A673 (cell line): ENCODE results near the gene DGUOK.

ENCODE experiments used
- CTCF ChIP-seq: fragments of 300-800, 200-600 bp; sonication (generic); conservative IDR thresholded peaks from 2 replicates; pipeline ENCODE4 v1.5.1; 2017; ENCODE audit warnings: low read depth, mild to moderate bottlenecking, antibody characterized with exemption, low read length, moderate library complexity, mixed read lengths
- EZH2 ChIP-seq: fragments of 200-600 bp; sonication (generic); IDR thresholded peaks from 2 replicates; pipeline ENCODE4 v1.6.1; 2017; ENCODE audit warnings: borderline replicate concordance, low read depth, mild to moderate bottlenecking, mixed read lengths, antibody characterized with exemption, low read length; ENCODE audit not compliant: poor library complexity, severe bottlenecking

DNA sequence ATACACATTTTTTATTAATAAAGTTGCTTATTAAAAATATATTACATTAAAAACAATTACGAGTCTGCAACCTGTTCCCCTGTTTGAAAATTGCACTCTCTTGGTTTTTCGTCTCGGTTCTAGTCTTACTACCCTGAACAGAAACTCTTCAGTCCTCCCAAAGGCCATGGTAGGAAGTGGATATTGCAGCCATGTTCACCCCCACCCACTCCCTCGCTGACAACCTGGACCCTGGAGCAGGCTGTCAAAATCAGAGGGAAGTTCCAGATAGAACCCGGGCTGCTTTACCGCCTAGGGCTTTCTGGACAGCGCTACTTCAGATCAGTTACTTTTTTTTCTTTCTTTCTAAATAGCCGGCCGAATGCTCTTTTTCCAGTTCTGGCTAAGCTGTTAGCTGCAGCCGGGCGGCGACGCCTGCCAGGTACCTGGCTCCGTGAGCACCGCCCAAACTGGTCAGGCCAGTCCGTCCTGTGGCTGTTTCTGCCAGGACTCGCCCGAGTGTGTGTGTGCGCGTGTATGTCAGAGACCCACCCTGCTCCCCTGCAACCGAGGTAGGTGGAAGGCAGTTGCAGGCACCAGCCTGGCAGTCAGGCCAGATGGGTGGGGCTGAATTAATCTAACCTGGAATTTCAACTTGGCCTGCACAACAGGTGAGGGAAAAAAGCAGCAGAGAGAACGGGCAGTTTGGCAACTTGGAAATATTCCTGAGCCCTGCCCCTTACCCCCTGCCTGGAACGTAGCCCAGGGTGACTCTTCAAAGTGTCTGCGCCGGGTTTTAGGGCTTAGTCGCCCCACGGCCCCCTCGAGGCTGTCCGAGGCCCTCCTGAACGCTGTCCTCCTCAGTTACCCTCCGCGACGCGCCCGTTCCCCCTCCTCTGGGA lies 56.9 kb downstream of the DGUOK start:
- TF ChIP-seq CTCF: no peak
- no peak for TF ChIP-seq EZH2
